Endothelial cell of umbilical vein (primary cell): ENCODE data around the gene TENM4. TPM values are rescaled to one million over a fixed set of nuclear protein-coding genes. Genes with fewer than 3 reads are reported as not detected.

ENCODE experiments used
- BruUV-seq: library from RNA; stranded (reverse); fragments of 400-500 nt; replicated peaks from 2 replicates; lab custom pipeline; 2021; lab: Mats Ljungman, UMichigan
- CTCF ChIA-PET: fragments of 300-600, 350-600 bp; sonication (Branson Sonifier 250); formaldehyde crosslinking; loops from one replicate; lab custom pipeline; 2021; ENCODE audit warnings: antibody characterized with exemption, inconsistent platforms; lab: Charles Lee
- POLR2A ChIA-PET: fragments of 300-600, 350-600 bp; sonication (Branson Sonifier 250); formaldehyde crosslinking; loops from one replicate; lab custom pipeline; 2021; ENCODE audit warnings: antibody characterized with exemption, inconsistent platforms; lab: Charles Lee
- DNase-seq: peaks from one replicate; pipeline ENCODE4 v3.0.0-alpha.2; 2011; ENCODE audit warnings: low read depth, low spot score
- FAIRE-seq: peaks from 2 replicates; lab custom pipeline; 2011; peaks lifted over from hg19 to GRCh38; lab: Jason Lieb, UNC
- H2AFZ ChIP-seq: 2 replicates; pipeline ENCODE4 v1.6.0; 2012; ENCODE audit warnings: low read depth, low read length, control low read depth, inconsistent platforms
- H3K27ac ChIP-seq: 2 replicates; pipeline ENCODE4 v1.5.1; 2011; ENCODE audit warnings: low read depth, mild to moderate bottlenecking, control low read depth, low read length, moderate library complexity; ENCODE audit not compliant: insufficient read depth
- H3K27me3 ChIP-seq, 2 experiments: 2 replicates each; pipeline versions ENCODE4 v1.6.0 to v1.6.1; 2011; ENCODE audit warnings: low read length in 2 of 2, mixed read lengths in 1 of 2; ENCODE audit not compliant: control insufficient read depth in 2 of 2, insufficient read depth in 2 of 2
- H3K36me3 ChIP-seq, 2 experiments: 2 replicates in 1 of 2; 3 replicates in 1 of 2; pipeline ENCODE4 v1.5.1; 2011; ENCODE audit warnings: low read length in 2 of 2, mild to moderate bottlenecking in 1 of 2, moderate library complexity in 1 of 2; ENCODE audit not compliant: control insufficient read depth in 2 of 2, insufficient read depth in 2 of 2; ENCODE audit errors: extremely low read depth in 1 of 2
- H3K4me1 ChIP-seq: 3 replicates; pipeline ENCODE4 v1.5.1; 2011; ENCODE audit warnings: mild to moderate bottlenecking, low read length; ENCODE audit not compliant: control insufficient read depth, insufficient read depth; ENCODE audit errors: extremely low read depth
- H3K4me2 ChIP-seq: 2 replicates; pipeline ENCODE4 v1.6.1; 2011; ENCODE audit warnings: low read length, control low read depth, mixed read lengths; ENCODE audit not compliant: insufficient read depth
- H3K4me3 ChIP-seq, 3 experiments: fragments of 200-600 bp in 1 of 3; sonication (generic), shearing (Covaris generic) in 1 of 3; replicated peaks in 1 of 3; 2 replicates each; pipeline ENCODE4 v1.5.1; 2011 to 2016; ENCODE audit warnings: control low read depth in 3 of 3, low read length in 3 of 3, mild to moderate bottlenecking in 2 of 3, inconsistent platforms in 1 of 3, low read depth in 1 of 3, moderate library complexity in 1 of 3; ENCODE audit not compliant: insufficient read depth in 1 of 3
- H3K79me2 ChIP-seq: 2 replicates; pipeline ENCODE4 v1.6.0; 2012; ENCODE audit warnings: low read length, inconsistent platforms; ENCODE audit not compliant: control insufficient read depth, insufficient read depth
- H3K9ac ChIP-seq: replicated peaks from 2 replicates; pipeline ENCODE3; 2011; ENCODE audit warnings: low read length, control low read depth; ENCODE audit not compliant: insufficient read depth; ENCODE audit errors: extremely low read depth
- H3K9me1 ChIP-seq: replicated peaks from 3 replicates; pipeline ENCODE4 v1.6.0; 2011; ENCODE audit warnings: mild to moderate bottlenecking, low read length; ENCODE audit not compliant: control insufficient read depth, insufficient read depth; ENCODE audit errors: extremely low read depth
- H3K9me3 ChIP-seq: replicated peaks from 2 replicates; pipeline ENCODE4 v1.5.1; 2012; ENCODE audit warnings: low read length, inconsistent platforms; ENCODE audit not compliant: control insufficient read depth, insufficient read depth
- H4K20me1 ChIP-seq: replicated peaks from 2 replicates; pipeline ENCODE3; 2011; ENCODE audit warnings: mild to moderate bottlenecking, low read length; ENCODE audit not compliant: control insufficient read depth, insufficient read depth; ENCODE audit errors: extremely low read depth
- CTCF ChIP-seq, 2 donors: IDR thresholded peaks; 1 replicate in 1 of 2; 2 replicates in 1 of 2; pipeline ENCODE4 v1.5.1; 2011; ENCODE audit warnings: low read length in 2 of 2, mild to moderate bottlenecking in 2 of 2, moderate library complexity in 2 of 2, control low read depth in 1 of 2, inconsistent platforms in 1 of 2, low read depth in 1 of 2; ENCODE audit not compliant: insufficient read depth in 1 of 2; ENCODE audit errors: extremely low read depth in 1 of 2
- EZH2 ChIP-seq: IDR thresholded peaks from 2 replicates; pipeline ENCODE4 v1.6.1; 2012; ENCODE audit warnings: borderline replicate concordance, low read depth, mild to moderate bottlenecking, moderate library complexity, low read length, inconsistent platforms; ENCODE audit not compliant: severe bottlenecking
- FOS ChIP-seq: IDR thresholded peaks from 2 replicates; pipeline ENCODE4 v1.6.1; 2011; ENCODE audit warnings: mild to moderate bottlenecking, low read length, moderate library complexity, borderline replicate concordance; ENCODE audit not compliant: insufficient read depth
- GATA2 ChIP-seq: IDR thresholded peaks from 2 replicates; pipeline ENCODE4 v1.7.0; 2011; ENCODE audit warnings: low read depth, mild to moderate bottlenecking, moderate library complexity, mixed read lengths, low read length; ENCODE audit not compliant: insufficient read length, insufficient read depth
- JUN ChIP-seq: IDR thresholded peaks from 2 replicates; pipeline ENCODE4 v1.6.1; 2011; ENCODE audit warnings: borderline replicate concordance, low read depth; ENCODE audit not compliant: insufficient read length, insufficient read depth
- MYC ChIP-seq: IDR thresholded peaks from one replicate; pipeline ENCODE4 v1.6.1; 2011; ENCODE audit warnings: mild to moderate bottlenecking, low read depth, low read length
- POLR2A ChIP-seq: IDR thresholded peaks from 2 replicates; pipeline ENCODE4 v1.6.1; 2012; ENCODE audit warnings: low read depth, mild to moderate bottlenecking, control low read depth, low read length
- dilution Hi-C: fragments of 300-500 bp; cut with MboI; formaldehyde crosslinking; loops from one replicate; pipeline ENCODE4 v1.15.0; 2019; ENCODE audit warnings: low sequenced_read_pairs; ENCODE audit not compliant: extremely low pct_ligation_motif_present
- intact Hi-C: fragments of 100-400 bp; cut with micrococcal nuclease; formaldehyde crosslinking; loops from one replicate; pipeline ENCODE4 v1.10.0; 2022
- polyA plus RNA-seq, 4 experiments: library from polyadenylated mRNA; depleted of rRNA in 3 of 4; stranded (reverse) in 3 of 4; unstranded in 1 of 4; fragments of >200 nt; gene quantifications; 2 replicates each; pipeline versions ENCODE4 v1.2.1 to v1.2.3, GENCODE V29; 2011 to 2012; ENCODE audit warnings: missing spikeins in 1 of 4
- total RNA-seq: library from RNA; stranded (reverse); gene quantifications from 2 replicates; pipeline ENCODE4 v1.2.3, GENCODE V29; 2021
- TF ChIP-seq, protein P1 (sequence below): IDR thresholded peaks from 2 replicates; pipeline ENCODE4 v1.6.1; 2011; ENCODE audit not compliant: insufficient read depth, insufficient read length

Gene TENM4
- total and polyA plus RNA-seq, 2 donors (not counting 3 experiments of a cell fraction or from before 2014, with no cell fraction given), result 0.06 to 0.27 TPM

DNA sequence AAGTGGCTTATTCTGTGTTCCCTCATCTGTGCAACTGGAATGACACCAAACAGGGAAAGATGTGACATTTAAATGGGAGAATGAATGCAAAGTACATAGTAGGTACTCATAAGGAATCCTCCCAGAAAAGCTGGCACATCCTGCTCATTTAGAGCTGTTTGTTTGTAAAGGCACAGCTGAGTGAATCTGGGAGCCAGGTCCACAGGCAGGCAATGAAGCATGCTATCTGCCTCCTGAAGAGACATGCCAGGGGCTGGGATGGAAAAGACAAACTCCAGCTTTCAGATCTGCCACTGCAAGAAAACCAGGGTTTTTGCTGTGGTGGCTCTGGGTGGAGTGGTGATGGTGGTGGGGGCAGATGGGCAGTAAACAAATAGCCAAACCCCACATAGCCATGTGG lies 150.1 kb downstream of the TENM4 start:
- CTCF ChIA-PET, result no interaction called here
- Histone ChIP-seq H3K4me2 (no peak overlapping the region), H2AFZ (no peak overlapping the region), H3K27ac (no peak overlapping the region), H3K36me3 (no peaks in the 10 kb centered on the region), H3K4me1 (no peaks in the 10 kb centered on the region), H4K20me1 (no peaks in the 10 kb centered on the region), H3K79me2 (no peaks in the 10 kb centered on the region), H3K9ac (no peak overlapping the region), H3K4me3 (no peak overlapping the region), H3K9me1 (no peaks in the 10 kb centered on the region), H3K27me3 (no peaks in the 10 kb centered on the region), H3K9me3 (peaks cover 2% of the 10 kb centered on the region)
- DNase-seq (no peak), FAIRE-seq (no peak)
- BruUV-seq, result no TSS peak
- intact Hi-C loops (no loop called here), dilution Hi-C loops (no loop called here)
- TF ChIP-seq, protein P1, sequence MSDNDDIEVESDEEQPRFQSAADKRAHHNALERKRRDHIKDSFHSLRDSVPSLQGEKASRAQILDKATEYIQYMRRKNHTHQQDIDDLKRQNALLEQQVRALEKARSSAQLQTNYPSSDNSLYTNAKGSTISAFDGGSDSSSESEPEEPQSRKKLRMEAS, result no peak
- no peak for TF ChIP-seq FOS
- TF ChIP-seq POLR2A, result no peak
- TF ChIP-seq CTCF (IDR thresholded peaks at IDR 0.05; ENCODE audit: extremely low read depth in 1 of 2, insufficient read depth in 1 of 2, low read depth in 1 of 2, low read length in 2 of 2), result no peak
- TF ChIP-seq EZH2, result no peak
- no peak for TF ChIP-seq JUN
- no peak for TF ChIP-seq MYC
- no peak for TF ChIP-seq GATA2
- POLR2A ChIA-PET, result no interaction called here
